ENCODE measurements around the gene CDYL2. TPM values are rescaled to one million over a fixed set of nuclear protein-coding genes. Genes with fewer than 3 reads are reported as not detected.

The CDYL2 gene
- total RNA-seq, 1 donor from 2014 or later, result 4.9 TPM

DNA sequence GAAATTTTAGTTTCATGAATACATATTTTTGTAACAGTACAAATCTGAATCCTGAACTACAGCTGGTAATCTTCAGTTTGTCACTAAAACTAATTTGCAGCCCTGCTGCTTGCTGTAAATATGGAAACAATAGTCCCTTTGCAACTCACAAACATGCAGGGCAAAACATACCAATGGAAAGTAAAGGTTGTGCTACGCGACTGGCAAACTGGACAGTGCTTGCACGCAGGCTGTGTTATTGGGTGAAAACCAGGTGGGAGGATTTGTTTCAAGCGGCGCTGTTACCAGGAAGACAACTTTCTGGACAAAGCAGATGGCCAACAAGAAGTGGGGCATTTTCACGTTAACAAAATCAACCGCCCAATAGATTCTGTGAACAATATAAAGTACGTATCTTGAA lies 93.5 kb downstream of the CDYL2 start:
- Histone ChIP-seq H4K20me1 (ENCODE audit: low read depth) (no peaks in the 10 kb centered on the region), H3K79me2 (ENCODE audit: low read depth) (no peaks in the 10 kb centered on the region), H3K9ac (no peak overlapping the region), H3F3A (ENCODE audit: low read depth) (no peaks in the 10 kb centered on the region), H3K4me1 (no peaks in the 10 kb centered on the region), H3K27ac (no peak overlapping the region), H2AFZ (replicated peaks) (no peak overlapping the region), H3K4me2 (no peak overlapping the region), H3K4me3 (no peak overlapping the region), H3K27me3 (no peaks in the 10 kb centered on the region), H3K9me3 (ENCODE audit: low read depth) (no peaks in the 10 kb centered on the region), H3K36me3 (no peaks in the 10 kb centered on the region)
- Mint-ChIP-seq H3K27ac (no peak overlapping the region), H3K4me3 (no peak overlapping the region), H3K27me3 (ENCODE audit: insufficient read depth, low read depth) (no peaks in the 10 kb centered on the region), H3K36me3 (no peaks in the 10 kb centered on the region), H3K4me1 (no peaks in the 10 kb centered on the region), H3K9me3 (no peaks in the 10 kb centered on the region)
- no peak for DNase-seq (ENCODE audit: low spot score)
- TF ChIP-seq, protein P1, sequence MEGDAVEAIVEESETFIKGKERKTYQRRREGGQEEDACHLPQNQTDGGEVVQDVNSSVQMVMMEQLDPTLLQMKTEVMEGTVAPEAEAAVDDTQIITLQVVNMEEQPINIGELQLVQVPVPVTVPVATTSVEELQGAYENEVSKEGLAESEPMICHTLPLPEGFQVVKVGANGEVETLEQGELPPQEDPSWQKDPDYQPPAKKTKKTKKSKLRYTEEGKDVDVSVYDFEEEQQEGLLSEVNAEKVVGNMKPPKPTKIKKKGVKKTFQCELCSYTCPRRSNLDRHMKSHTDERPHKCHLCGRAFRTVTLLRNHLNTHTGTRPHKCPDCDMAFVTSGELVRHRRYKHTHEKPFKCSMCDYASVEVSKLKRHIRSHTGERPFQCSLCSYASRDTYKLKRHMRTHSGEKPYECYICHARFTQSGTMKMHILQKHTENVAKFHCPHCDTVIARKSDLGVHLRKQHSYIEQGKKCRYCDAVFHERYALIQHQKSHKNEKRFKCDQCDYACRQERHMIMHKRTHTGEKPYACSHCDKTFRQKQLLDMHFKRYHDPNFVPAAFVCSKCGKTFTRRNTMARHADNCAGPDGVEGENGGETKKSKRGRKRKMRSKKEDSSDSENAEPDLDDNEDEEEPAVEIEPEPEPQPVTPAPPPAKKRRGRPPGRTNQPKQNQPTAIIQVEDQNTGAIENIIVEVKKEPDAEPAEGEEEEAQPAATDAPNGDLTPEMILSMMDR (IDR thresholded peaks at IDR 0.05), result no peak
- no peak for TF ChIP-seq EZH2phosphoT487 (IDR thresholded peaks at IDR 0.05)
- no peak for TF ChIP-seq EZH2 (IDR thresholded peaks at IDR 0.05)

DNA sequence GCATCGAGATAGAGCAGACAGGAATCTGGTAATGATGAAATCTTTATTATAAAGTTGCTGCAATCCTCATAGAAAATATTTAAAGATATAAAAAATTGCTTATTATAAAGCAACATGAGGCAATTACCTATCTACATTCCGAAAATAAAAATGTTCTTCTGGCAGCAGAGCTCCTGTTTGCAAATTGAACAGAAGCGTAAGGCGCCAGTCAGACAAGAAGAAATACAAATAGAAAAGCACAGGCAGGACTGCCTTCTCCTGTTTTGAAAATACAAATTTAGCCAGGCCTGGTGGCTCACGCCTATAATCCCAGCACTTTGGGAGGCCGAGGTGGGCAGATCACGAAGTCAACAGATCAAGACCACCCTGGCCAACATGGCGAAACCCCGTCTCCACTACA lies 95.6 kb downstream of the CDYL2 start:
- H3K4me1 ChIP-seq, result no peaks in the 10 kb centered on the region
- H3K9ac ChIP-seq, result no peak overlapping the region
- H3K4me2 ChIP-seq, result no peak overlapping the region
- Mint-ChIP-seq H3K9me3 (no peaks in the 10 kb centered on the region), H3K27me3 (ENCODE audit: insufficient read depth, low read depth) (no peaks in the 10 kb centered on the region), H3K27ac (no peak overlapping the region), H3K36me3 (no peaks in the 10 kb centered on the region), H3K4me3 (no peak overlapping the region), H3K4me1 (no peaks in the 10 kb centered on the region)
- no peak overlapping the region for H3K4me3 ChIP-seq
- no peak overlapping the region for H2AFZ ChIP-seq (replicated peaks)
- DNase-seq (ENCODE audit: low spot score), result no peak
- H3K27ac ChIP-seq, result no peak overlapping the region
- H3F3A ChIP-seq (ENCODE audit: low read depth), result no peaks in the 10 kb centered on the region
- H3K27me3 ChIP-seq, result no peaks in the 10 kb centered on the region
- H3K79me2 ChIP-seq (ENCODE audit: low read depth), result no peaks in the 10 kb centered on the region
- H4K20me1 ChIP-seq (ENCODE audit: low read depth), result no peaks in the 10 kb centered on the region
- no peaks in the 10 kb centered on the region for H3K9me3 ChIP-seq (ENCODE audit: low read depth)
- TF ChIP-seq EZH2 (IDR thresholded peaks at IDR 0.05) (no peak), EZH2phosphoT487 (IDR thresholded peaks at IDR 0.05) (no peak)
- TF ChIP-seq, protein P1 (IDR thresholded peaks at IDR 0.05), result no peak
- no peaks in the 10 kb centered on the region for H3K36me3 ChIP-seq

DNA sequence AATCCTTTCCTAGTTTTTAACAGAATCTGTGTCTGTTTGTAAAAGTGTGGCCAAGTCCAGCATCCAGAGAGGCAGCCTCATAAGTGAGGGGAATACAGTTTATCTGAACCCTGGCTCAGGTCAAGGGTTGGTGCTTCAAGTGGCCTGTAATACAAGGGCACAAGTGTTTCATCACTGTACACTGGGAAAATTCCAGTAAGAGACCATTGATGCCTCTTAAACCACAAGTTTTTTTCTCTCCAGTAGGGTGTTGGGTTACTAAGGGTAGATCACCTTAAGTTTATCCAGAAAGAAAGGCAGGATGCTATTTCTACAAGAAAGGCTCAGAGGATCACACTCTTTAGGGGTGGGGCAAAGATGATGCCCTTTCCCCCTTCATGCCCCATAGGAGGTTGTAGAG lies 96.7 kb downstream of the CDYL2 start:
- Mint-ChIP-seq H3K9me3 (no peaks in the 10 kb centered on the region), H3K4me1 (no peaks in the 10 kb centered on the region), H3K36me3 (no peaks in the 10 kb centered on the region), H3K4me3 (no peak overlapping the region), H3K27ac (no peak overlapping the region), H3K27me3 (ENCODE audit: insufficient read depth, low read depth) (no peaks in the 10 kb centered on the region)
- no peak overlapping the region for H3K4me2 ChIP-seq
- no peaks in the 10 kb centered on the region for H3K4me1 ChIP-seq
- DNase-seq (ENCODE audit: low spot score), result no peak
- no peak overlapping the region for H2AFZ ChIP-seq (replicated peaks)
- H3F3A ChIP-seq (ENCODE audit: low read depth), result no peaks in the 10 kb centered on the region
- no peak overlapping the region for H3K9ac ChIP-seq
- H3K27ac ChIP-seq, result no peak overlapping the region
- H3K79me2 ChIP-seq (ENCODE audit: low read depth), result no peaks in the 10 kb centered on the region
- no peaks in the 10 kb centered on the region for H3K27me3 ChIP-seq
- TF ChIP-seq EZH2phosphoT487 (IDR thresholded peaks at IDR 0.05) (no peak), EZH2 (IDR thresholded peaks at IDR 0.05) (no peak)
- TF ChIP-seq, protein P1 (IDR thresholded peaks at IDR 0.05), result no peak
- H4K20me1 ChIP-seq (ENCODE audit: low read depth), result no peaks in the 10 kb centered on the region
- no peaks in the 10 kb centered on the region for H3K9me3 ChIP-seq (ENCODE audit: low read depth)
- no peak overlapping the region for H3K4me3 ChIP-seq
- no peaks in the 10 kb centered on the region for H3K36me3 ChIP-seq
